Kidney glomerular epithelial cell (primary cell): ENCODE measurements around the gene PITPNB.

Experiments
- DNase-seq: peaks from one replicate; lab custom pipeline; 2025; lab: John Stamatoyannopoulos, UW

PITPNB gene

DNA sequence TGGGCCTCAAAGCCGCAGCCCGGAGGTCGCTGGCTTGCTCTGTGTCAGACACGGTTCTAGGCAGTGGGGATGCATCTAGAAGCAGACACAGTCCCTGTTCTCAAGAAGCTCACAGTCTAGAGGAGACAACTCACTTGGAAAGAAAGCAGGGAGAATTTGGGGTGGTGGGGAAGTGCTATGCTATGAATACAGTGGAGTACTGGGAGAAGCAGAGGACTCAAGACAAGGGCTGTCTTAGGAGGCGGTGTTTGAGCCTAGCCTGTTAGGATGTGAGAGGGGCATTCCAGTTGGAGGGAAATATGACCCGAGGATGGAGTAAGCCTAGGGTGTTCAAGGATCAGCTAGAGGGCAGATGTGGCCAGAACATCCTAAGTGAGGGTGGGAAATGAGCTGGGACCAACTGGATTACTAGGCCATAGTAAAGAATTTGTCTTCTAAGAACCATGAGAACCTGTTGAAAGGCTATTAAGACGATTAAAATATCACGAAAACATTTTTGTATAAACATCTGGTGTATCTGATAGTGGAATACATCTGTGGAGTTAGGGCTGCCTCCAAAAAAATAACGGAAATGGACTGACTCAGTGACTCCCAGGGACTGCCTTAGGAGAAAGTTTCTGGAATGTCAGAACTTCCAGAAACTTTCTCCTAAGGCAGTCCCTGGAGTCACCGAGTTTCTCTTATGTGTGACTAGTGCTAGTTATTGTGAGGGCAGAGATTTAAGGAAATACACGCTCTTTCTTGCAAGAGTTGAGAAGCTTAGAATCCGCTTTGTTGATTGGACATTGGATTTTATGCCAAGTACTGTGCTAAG, 1.1 kb upstream of the PITPNB start:
- DNase-seq: peak; percentile 30

DNA sequence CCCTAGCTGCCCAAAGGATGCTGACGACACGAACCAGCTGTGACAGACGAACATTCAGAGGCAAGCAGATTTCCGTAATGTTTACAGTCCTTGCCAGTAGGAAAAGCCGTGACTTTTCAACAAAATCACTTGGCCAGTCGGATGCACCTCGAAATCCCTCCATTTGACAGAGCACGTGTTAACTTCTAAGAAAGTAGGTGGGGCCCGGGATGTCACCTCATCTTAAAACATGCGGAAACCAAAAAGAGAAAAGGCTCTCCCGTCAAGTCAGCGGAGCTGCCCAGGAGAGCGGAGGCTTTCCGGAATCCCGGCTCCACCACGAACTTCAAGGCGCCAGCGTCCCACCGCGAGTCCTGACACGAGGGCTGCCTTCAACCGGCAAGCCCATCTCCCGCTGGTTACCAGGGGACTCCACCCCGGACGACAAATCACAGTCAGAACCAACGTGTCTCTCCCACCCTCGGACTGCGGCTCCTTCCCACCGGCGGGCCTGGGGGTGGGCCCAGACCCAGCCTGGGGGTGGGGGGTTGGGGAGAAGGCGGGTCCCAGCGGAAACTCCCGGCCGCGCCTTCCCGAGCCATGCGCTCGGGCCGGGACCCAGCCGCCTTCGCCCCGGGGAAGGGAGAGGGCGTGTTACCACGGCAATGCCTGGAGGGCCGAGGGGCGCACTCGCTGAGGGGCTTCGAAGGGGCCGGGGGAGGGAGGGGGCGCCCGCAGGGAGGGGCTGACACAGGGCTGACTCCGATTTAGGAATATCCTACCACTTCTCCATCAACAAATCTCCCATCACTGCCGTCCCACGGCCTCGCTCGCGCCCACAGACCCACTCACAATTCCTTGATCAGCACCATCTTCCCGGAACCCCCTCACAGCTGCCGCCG, 475 bp downstream of the PITPNB start:
- peak; percentile 15 for DNase-seq

DNA sequence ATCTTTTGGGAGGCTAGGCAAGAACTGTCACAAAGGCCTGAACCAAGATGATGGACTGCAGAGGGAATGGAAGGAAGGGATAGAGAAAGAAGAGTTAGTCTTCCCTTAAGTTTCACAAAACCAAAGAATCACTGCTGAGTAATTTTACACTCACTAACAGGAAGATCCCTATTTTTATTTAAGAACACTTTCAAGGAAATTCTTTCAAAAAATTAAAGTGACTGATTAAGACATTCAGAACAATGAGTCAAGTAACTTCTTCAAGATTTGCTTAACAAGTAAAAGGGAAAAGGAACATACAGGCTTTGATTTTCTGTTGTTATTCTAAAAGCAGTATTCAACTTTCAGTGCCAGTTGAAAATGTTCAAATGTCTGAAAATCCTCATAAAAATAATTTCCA, 3.1 kb downstream of the PITPNB start:
- no peak for DNase-seq

DNA sequence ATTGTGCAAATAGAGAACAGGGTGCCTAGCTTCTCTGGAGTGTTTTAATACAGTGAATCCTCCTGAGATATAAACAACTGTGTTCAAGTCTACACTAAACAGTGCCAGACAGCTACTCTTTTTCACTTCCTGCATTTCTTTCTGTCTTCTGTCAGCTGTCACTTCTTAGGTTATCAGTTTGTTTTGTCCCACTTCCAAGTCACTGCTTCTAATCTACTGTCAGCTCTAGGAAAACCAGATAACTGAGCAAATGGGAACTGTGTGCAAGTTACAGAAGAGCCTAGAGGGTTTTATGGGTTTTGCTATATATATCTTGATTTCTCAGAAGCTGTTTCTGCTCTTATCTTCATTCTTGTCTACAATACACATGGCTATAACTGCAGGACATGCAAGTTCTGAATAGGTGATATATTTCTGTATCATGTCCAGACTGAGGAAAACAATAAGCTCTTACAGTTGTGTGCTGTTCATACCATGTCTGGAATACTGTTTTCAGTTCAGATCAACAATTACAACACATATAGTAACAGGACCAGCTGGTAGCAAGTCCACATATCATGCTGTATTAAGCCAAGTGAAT, 5.8 kb downstream of the PITPNB start:
- DNase-seq: no peak

DNA sequence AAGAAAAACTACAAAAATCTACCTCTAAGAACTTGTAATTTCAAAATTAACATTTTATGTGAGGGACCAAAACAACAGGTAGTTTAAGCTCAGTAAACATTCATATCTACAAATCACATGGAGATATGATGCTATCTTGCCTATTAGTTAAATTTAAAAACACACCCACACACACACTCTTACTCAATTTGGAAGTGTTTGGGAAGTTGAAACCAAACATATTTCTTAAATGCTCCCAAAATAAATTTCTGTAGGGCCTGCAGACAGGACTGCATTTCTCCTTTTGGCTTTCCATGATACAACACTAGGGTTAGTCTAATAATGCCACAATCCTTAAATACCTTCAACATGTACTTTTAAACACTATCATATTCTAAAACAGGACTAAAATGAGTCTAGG, 7.0 kb downstream of the PITPNB start:
- DNase-seq: no peak

DNA sequence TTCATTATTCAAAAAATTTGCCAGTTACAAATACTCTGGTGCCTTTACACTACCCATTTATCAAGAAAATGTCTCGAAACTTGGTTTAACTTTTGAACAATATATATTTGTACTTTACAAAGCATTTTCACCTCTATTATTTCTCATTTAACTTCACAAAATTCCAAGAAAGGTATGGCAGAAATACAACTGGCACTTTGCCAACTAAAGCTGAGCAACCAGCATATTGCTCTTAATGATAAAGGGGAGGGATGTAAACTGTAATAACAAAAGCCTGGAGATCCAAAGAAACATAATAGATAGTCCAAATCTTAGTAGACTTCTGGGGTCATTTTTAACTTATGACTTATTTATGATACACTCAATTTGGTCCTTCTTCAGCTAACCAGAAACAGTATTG, 7.7 kb downstream of the PITPNB start:
- DNase-seq: no peak

DNA sequence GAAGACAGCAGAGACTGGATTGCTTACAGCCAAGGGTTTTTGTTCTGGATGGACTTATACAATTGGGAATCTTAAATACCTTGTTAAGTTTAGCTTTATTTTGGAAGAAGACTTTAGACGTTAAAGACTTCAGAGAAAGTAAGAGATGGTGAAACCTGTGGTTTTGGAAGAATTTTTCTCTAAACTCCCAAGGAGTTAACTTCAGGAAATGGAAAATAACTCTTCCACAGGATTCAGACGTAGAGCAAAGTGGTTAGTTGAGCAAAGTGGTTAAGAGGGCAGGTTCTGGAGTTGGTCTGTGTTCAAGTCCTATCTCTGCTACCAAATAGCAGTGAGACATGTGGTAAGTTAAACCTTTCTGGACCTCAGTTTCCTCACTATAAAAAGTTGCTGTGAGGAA, 12.8 kb downstream of the PITPNB start:
- DNase-seq: no peak

DNA sequence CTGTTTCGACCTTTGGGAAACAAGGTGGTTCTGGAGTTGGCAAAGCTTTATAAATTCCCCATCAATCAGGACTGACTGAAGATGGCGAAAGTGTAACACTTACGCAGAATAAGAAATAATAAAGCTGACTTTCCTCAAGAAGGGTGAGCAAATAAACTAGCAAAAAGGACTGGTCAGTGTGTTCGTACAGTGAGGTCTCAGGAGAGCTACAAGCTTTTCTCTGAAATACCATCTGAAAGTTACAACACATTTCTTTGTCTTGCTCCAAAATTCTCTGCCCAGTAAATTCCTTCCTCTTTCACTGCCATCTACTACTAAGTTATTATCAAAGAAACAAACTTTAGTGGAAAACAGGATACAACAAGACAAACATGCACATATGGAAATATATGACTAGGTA, 13.4 kb downstream of the PITPNB start:
- no peak for DNase-seq

DNA sequence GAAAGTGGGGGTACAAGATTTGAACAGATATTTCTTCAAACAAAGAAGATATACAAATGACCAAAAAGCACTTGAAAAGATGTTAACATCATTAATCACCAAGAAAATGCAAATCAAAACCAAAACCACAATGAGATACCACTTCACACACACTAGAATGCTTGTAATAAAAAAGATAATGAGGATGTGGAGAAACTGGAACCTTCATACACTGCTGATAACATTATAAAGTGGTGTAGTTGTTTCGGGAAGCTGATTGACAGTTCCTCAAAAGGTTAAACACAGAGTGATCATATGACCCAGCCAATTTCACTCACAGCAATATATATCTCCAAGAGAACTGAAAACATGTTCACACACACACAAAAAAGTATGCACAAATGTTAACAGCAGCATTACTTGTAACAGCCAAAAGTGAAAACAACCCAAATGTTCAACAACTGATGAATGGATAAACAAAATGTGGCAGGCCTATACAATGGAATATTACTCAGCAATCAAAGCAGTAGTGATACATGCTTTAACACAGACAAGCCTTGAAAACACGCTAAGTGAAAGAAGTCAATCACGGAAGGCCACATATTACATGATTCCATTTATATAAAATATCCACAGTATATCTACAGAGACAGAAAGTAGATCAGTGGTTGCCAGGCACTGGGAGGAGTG, 15.1 kb downstream of the PITPNB start:
- no peak for DNase-seq

DNA sequence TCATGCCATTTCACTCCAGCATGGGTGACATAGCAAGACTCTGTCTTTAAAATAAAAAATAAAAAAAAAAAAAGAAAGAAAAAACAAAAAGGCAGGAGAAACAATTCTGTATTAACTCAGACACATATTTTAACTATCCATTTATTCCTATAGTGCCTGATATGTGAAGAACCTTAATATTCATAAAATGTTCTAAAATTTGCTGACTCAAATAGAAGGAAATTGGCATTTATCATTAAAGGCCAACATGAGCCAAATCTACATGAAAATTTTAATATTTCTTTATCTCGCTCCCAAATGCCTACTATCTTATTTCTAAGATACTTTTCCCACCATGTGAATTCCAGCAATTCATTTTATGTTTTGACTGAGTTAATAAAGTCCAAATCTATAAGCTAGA, 18.9 kb downstream of the PITPNB start:
- no peak for DNase-seq

DNA sequence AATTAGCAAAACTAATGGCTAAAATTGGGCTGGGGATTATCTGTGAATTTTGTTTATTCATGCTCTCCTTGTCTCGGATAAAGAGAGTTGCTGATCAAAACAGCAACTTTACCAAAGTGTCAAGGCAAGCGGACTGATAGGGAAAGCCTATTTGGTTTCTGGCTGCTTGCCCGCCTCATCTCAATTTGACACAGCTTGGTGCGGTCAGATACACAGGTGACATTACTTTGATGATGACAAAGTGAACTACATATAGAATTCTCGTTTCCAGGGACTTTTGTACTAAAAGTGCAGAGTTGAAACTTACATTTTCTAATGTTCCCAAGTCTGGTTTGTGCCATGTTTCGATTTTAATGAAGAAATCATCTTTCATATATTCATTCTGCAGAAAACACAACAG, 22.8 kb downstream of the PITPNB start:
- no peak for DNase-seq

DNA sequence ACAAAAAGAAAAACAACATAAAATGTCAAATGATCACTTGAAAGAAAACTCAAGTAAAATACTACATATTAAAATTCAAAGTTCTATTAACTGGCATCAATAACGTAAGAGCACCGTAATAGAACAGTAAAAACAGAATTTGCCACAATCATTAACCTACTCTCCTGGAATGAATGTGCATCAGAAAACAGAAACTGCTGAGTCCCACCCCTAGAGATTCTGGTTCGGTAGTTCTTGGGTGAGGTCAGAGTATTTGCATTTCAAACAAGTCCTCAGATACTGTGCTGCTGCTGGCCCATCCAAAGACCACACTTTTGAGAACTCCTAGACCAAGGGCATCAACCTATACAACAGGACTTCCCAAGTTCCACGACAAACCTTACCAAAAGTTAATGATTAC, 23.5 kb downstream of the PITPNB start:
- peak; percentile 46 for DNase-seq

DNA sequence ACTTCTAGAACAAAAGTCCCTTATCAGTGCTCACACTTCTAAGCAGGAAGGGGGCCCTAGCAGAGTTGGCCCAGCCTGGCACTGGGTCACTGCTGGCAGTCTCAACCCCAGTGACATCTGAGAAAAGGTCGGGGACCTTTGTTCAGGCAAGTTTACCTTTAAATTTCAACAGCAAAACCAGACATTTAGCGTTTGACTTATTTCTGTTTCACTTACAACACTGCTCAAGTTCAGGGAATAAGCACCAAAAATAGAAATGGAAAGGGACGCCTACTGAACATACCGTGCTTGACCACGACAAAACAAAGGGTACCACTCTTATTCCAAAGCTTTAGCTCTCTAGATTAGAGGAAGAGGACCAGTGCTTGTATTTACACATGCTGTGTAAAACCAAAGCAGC, 26.2 kb downstream of the PITPNB start:
- DNase-seq: no peak

DNA sequence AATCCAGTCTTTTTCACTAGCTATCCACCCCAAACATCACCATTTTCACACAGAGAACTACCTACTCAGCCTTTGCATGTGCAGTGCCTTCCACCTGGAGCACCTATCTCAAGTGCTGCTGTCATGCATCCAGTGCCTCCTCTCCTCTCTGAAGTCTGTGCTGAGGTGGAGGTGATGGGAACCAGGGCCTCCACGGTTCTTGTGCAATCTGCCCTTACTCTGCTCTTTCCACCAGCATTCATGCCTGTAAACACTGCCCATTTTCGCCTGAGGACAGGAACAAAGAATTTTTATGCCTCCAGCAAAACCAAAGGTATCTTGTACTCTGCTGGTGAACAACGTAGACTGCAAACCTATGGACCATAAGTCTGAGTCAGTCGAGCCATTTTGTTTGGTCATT, 27.0 kb downstream of the PITPNB start:
- no peak for DNase-seq

DNA sequence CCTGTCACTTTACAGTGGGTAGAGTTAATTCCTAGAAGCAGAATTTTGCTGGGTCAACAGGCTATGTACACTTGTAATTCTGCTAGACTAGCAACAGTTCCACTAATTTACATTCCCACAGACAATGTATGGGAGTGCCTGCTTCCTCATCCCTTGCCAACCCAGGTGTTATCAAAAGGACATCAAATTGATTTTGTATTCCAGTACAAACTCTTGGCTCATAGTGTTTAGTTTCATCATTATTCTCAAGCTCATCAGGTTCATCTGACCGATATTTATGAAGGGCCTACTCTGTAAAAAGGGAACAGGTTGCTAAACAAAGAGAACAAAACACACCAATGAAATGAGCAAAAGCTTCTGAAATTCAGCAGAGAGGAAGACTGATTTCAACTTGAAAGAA, 30.7 kb downstream of the PITPNB start:
- DNase-seq: no peak

DNA sequence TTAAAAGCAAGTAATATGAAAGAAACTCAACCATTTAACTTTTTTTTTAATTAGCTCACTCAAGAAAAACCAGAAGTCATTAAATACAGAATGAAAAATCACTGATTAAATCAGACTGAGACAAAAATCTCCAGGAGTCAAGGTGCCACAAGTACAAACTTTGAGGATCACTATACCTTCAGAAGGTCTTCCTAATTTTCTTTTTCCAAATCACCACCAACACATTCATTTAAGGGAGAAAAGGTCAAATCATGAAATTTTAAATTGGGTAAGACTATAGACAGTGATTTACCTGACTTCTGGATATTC, 32.3 kb downstream of the PITPNB start:
- no peak for DNase-seq

DNA sequence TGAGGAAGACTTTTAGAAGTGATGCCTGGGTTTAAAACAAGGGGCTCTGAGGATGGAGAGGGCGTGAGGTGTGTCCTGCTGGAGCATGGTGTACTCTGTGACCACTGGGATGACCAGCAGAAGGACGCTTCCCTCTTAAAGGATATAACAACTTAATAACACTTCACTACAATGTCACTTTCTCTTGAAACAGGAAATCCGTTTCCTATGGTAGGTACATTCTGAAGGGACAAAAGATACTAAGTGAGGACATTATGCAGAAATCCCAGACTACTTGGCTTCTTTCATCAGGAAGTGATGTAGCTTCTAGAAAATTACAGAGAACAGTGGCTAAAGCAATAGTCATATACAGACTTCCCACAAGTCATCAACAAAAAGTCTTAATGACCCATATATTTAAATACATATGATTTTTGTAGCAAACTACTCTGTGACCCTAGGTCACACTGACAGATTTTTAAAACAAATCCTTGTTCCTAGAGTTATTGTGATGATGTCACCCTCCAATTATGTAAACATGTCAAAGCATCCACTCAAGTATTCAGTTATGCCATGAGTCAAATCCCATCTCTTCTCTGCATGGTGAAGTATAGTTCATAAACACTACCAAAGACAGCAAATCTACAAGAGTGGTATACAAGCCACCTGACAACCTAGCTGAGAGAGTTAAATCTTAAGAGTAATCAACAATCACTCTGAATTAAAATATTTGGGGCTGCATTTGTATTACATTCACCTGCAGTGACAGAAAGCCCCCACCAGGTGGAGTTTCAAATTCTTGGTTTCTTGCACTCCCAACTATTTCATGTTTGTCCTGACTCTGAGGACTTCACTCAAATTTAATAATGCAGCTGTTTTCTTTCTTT, 32.8 kb downstream of the PITPNB start:
- DNase-seq: peak; percentile 51

DNA sequence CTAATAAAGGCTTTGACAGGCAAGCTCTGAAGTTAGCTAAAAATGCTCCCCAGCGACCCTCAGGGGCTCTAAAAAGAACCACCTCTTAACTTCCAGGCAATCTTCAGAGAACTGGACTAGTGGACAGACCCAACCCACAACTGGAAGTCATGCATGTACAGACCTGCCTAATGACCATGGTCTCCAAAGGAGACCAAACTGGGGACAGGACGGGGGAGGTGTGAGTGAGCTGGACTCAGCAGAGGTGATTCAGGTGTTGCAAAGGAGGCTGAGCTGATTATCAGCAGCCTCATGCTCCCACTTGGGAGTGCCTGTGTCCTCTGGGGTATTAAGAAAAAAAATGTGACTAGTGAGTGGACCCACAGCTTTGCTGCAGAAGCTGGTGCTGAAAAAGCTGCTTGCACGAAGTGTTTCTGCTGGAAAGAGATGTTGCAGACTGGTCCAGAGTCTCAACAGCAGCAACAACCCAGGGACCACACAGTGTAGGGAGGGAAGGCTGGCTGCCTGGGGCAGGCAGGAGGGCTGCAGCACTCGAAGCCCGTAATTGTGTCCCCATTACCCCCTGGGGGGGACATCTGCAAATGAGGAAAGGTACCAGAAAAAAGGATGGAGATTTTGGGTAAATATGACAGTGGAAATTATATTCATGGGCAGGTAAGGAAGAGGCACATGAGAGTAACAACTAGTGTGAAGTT, 35.3 kb downstream of the PITPNB start:
- no peak for DNase-seq

DNA sequence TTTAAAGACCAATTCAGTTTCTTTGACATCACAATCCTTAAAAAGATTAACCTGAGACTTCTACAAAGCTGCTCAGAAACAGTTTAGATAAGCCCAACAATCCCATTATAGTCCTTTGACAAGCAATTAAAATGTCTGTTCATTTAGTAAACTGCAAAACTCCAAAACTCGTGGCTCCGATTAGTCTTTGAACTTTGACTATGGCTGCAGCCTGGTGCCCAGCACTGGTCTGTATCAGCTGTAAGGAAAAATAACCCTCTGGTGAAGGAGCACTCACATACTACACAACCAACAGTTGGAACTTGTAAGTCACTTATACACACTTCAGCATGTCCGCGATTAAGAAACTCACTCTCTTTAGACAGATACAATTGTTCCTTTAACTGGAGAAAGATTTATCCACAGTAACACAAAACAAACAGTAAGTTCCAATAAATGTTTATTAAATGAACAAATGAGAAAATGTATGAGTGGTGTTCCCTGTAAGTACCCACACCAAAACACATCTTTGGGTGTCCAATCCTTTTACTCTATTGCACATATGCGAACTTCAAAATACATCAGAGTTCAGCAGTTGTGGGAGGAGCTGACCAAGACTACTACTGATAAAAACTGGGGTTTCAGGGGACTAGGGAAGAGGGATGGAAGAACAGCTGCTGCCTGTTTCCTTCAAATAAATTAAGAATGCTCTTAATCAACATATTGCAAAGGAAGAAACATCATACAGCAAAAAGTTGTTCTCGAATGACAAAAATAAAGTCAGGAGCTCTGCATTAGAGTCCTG, 36.4 kb downstream of the PITPNB start:
- DNase-seq: no peak

DNA sequence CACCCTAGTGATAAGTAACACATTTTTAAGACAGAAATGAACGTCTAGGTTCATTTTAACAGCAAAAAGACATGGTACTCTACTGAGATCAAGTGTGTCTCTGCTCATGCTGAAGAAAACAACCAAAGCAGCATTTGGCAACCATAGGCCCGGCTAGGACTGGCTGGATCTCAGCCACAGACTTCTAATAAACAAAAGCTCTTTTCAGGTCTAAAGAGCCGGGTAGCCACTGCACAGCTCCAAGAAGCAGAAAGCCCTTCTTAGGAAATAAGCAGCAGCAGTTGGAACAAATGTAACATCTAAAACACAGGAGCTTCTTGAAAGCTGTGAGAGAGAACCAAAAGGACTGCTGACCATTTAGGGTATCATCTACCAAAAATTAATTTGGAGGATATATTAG, 37.6 kb downstream of the PITPNB start:
- DNase-seq: no peak
